Measurements from ENCODE around the gene RNF123.

Gene RNF123

GRCh38 chr3:49700453-49701128, 11.2 kb downstream of the RNF123 start:
- no peak for DNase-seq

- DNase-seq: no peak
Measured at GRCh38 chr3:49701388-49702077, 12.2 kb downstream of the RNF123 start.

- no peak for DNase-seq
Measured at GRCh38 chr3:49702672-49703071, 13.3 kb downstream of the RNF123 start.

GRCh38 chr3:49703443-49703927, 14.1 kb downstream of the RNF123 start:
- DNase-seq: peak in 39 of 58 donors; percentile 8 to 73 (median 33)

GRCh38 chr3:49703956-49704355, 14.6 kb downstream of the RNF123 start:
- DNase-seq: no peak

- no peak for DNase-seq
Measured at GRCh38 chr3:49704629-49705028, 15.3 kb downstream of the RNF123 start.

GRCh38 chr3:49705390-49705960, 16.1 kb downstream of the RNF123 start:
- DNase-seq: no peak

- no peak for DNase-seq
Measured at GRCh38 chr3:49706456-49707112, 17.2 kb downstream of the RNF123 start.

GRCh38 chr3:49707113-49707480, 17.7 kb downstream of the RNF123 start:
- peak in 6 of 58 donors; percentile 8 to 43 (median 24) for DNase-seq

GRCh38 chr3:49709852-49710251, 20.5 kb downstream of the RNF123 start:
- DNase-seq: no peak

- no peak for DNase-seq
Measured at GRCh38 chr3:49711489-49711888, 22.1 kb downstream of the RNF123 start.

GRCh38 chr3:49712166-49712565, 22.8 kb downstream of the RNF123 start:
- no peak for DNase-seq

- DNase-seq: no peak
Measured at GRCh38 chr3:49712631-49713317, 23.4 kb downstream of the RNF123 start.

GRCh38 chr3:49713336-49714105, 24.2 kb downstream of the RNF123 start:
- DNase-seq: no peak

- DNase-seq: no peak
Measured at GRCh38 chr3:49714728-49715550, 25.6 kb downstream of the RNF123 start.

GRCh38 chr3:49715611-49716121, 26.3 kb downstream of the RNF123 start:
- DNase-seq: no peak

- DNase-seq: no peak
Measured at GRCh38 chr3:49716169-49716568, 26.8 kb downstream of the RNF123 start.

- DNase-seq: no peak
Measured at GRCh38 chr3:49716691-49717210, 27.4 kb downstream of the RNF123 start.
